ENCODE results near the gene CNFN.

The CNFN gene

GRCh38 chr19:42401365-42402303 is 11.5 kb upstream of the CNFN start:
- H3K4me3 ChIP-seq (ENCODE audit: low read length): no peak overlapping the region
- no peak for TF ChIP-seq ZNF274 (IDR thresholded peaks at IDR 0.05; ENCODE audit: low read depth, low read length)

- no peak overlapping the region for H3K4me3 ChIP-seq (ENCODE audit: low read length)
- TF ChIP-seq ZNF274 (IDR thresholded peaks at IDR 0.05; ENCODE audit: low read depth, low read length): no peak
Measured at GRCh38 chr19:42400404-42400803, 10.3 kb upstream of the CNFN start.

- H3K4me3 ChIP-seq (ENCODE audit: low read length): peak overlapping the region; percentile 83
Measured at GRCh38 chr19:42397263-42398166, 7.4 kb upstream of the CNFN start.

GRCh38 chr19:42396381-42397262 is 6.5 kb upstream of the CNFN start:
- no peak for TF ChIP-seq ZNF274 (IDR thresholded peaks at IDR 0.05; ENCODE audit: low read depth, low read length)
- H3K4me3 ChIP-seq (ENCODE audit: low read length): peak overlapping the region; percentile 83

More at GRCh38 chr19:42397263-42398166, 7.4 kb upstream of the CNFN start:
- TF ChIP-seq ZNF274 (IDR thresholded peaks at IDR 0.05; ENCODE audit: low read depth, low read length): no peak

GRCh38 chr19:42394751-42395150 is 4.7 kb upstream of the CNFN start:
- no peak overlapping the region for H3K4me3 ChIP-seq (ENCODE audit: low read length)
- no peak for TF ChIP-seq ZNF274 (IDR thresholded peaks at IDR 0.05; ENCODE audit: low read depth, low read length)

- H3K4me3 ChIP-seq (ENCODE audit: low read length): no peak overlapping the region
- no peak for TF ChIP-seq ZNF274 (IDR thresholded peaks at IDR 0.05; ENCODE audit: low read depth, low read length)
Measured at GRCh38 chr19:42392165-42392564, 2.1 kb upstream of the CNFN start.

- H3K4me3 ChIP-seq (ENCODE audit: low read length): no peak overlapping the region
- no peak for TF ChIP-seq ZNF274 (IDR thresholded peaks at IDR 0.05; ENCODE audit: low read depth, low read length)
Measured at GRCh38 chr19:42388851-42389489, 1.1 kb downstream of the CNFN start.

GRCh38 chr19:42386974-42387707 is 3.0 kb downstream of the CNFN start:
- no peak for TF ChIP-seq ZNF274 (IDR thresholded peaks at IDR 0.05; ENCODE audit: low read depth, low read length)
- peak overlapping the region; percentile 42; the same call in 1 of the 2 replicates for H3K4me3 ChIP-seq (ENCODE audit: low read length)

GRCh38 chr19:42380155-42380554 is 9.9 kb downstream of the CNFN start:
- no peak overlapping the region for H3K4me3 ChIP-seq (ENCODE audit: low read length)
- TF ChIP-seq ZNF274 (IDR thresholded peaks at IDR 0.05; ENCODE audit: low read depth, low read length): no peak

- TF ChIP-seq ZNF274 (IDR thresholded peaks at IDR 0.05; ENCODE audit: low read depth, low read length): no peak
- H3K4me3 ChIP-seq (ENCODE audit: low read length): no peak overlapping the region
Measured at GRCh38 chr19:42378225-42379215, 11.6 kb downstream of the CNFN start.

- H3K4me3 ChIP-seq (ENCODE audit: low read length): no peak overlapping the region
Measured at GRCh38 chr19:42376177-42376555, 13.9 kb downstream of the CNFN start.

More at GRCh38 chr19:42376177-42376555, 13.9 kb downstream of the CNFN start:
- TF ChIP-seq ZNF274 (IDR thresholded peaks at IDR 0.05; ENCODE audit: low read depth, low read length): no peak
